GM18951 (cell line): ENCODE results near the gene CCDC144A.
"Not testable (repeated sequence)": the region's sequence is repeated elsewhere in the genome, so short reads cannot be mapped to it uniquely, and the experiment has no call there.

Source experiments
- POLR2A ChIP-seq: IDR thresholded peaks from 4 replicates; pipeline ENCODE4 v1.6.1; 2011; ENCODE audit warnings: mild to moderate bottlenecking; ENCODE audit not compliant: insufficient read length, insufficient read depth; ENCODE audit errors: extremely low read depth
- in situ Hi-C: fragments of 300-500 bp; cut with MboI; formaldehyde crosslinking; loops from one replicate; pipeline ENCODE4 v1.12.0; 2022; ENCODE audit warnings: low sequenced_read_pairs, mixed read lengths, inconsistent platforms; ENCODE audit not compliant: unreplicated experiment

Gene CCDC144A, protein sequence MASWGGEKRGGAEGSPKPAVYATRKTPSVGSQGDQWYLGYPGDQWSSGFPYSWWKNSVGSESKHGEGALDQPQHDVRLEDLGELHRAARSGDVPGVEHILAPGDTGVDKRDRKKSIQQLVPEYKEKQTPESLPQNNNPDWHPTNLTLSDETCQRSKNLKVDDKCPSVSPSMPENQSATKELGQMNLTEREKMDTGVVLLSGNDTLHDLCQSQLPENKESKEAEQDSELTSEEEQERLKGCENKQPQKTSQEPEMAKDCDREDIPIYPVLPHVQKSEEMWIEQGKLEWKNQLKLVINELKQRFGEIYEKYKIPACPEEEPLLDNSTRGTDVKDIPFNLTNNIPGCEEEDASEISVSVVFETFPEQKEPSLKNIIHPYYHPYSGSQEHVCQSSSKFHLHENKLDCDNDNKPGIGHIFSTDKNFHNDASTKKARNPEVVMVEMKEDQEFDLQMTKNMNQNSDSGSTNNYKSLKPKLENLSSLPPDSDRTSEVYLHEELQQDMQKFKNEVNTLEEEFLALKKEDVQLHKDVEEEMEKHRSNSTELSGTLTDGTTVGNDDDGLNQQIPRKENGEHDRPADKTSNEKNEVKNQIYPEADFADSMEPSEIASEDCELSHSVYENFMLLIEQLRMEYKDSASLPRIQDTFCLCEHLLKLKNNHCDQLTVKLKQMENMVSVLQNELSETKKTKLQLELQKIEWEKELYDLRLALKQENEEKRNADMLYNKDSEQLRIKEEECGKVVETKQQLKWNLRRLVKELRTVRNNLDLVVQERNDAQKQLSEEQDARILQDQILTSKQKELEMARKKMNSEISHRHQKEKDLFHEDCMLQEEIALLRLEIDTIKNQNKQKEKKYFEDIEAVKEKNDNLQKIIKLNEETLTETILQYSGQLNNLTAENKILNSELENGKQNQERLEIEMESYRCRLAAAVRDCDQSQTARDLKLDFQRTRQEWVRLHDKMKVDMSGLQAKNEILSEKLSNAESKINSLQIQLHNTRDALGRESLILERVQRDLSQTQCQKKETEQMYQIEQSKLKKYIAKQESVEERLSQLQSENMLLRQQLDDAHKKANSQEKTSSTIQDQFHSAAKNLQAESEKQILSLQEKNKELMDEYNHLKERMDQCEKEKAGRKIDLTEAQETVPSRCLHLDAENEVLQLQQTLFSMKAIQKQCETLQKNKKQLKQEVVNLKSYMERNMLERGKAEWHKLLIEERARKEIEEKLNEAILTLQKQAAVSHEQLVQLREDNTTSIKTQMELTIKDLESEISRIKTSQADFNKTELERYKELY (N-terminal part only)

DNA sequence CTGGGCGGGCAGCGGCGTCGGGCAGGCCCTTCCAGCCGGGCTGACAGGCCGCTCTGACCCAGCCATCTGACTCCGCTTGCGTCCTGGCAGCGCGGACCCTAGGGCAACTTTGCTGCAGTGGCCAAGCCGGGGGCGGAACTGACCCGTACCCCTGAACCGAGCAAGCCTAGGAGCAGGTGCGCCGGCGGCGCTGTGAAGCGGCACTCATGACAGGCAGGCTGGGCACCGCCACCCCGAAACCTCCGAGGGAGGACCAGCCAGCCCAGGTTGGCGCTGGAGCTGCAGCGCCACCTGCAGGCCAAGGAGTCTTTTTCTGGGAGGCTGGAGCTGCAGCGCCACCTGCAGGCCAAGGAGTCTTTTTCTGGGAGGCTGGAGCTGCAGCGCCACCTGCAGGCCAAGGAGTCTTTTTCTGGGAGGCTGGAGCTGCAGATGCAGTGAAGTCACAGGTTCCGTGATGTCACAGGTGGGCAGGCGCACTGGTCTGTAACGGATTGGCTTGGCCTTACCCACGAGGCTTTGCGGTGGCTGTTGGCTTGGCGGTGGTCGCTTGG lies at the start of gene CCDC144A:
TSS of gene CCDC144A (plus strand) at position 511 of the 551 bp plus-strand sequence. CDS start 160 bp downstream, outside the sequence.
- in situ Hi-C loops: not testable (repeated sequence)

DNA sequence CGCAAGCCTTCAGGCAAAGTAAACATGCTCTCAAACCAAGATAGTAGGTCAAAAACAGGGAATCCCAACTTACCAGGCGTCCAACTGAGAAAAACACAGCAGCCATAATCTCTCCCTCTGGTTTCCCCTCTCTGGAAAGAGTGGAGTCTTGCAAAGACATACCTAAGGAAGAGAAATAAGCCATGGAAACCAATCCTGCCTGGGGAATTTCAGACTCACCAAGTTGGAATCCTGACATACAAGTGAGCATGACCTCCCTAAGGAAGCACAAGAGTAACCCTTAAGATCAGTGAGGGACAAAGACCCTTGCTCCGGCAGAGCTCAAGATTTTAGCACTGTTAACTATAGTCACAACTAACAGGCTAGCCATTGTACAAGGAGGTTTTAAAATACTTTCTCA lies 40.5 kb upstream of the CCDC144A start:
- in situ Hi-C loops: no loop called here
- no peak for TF ChIP-seq POLR2A

DNA sequence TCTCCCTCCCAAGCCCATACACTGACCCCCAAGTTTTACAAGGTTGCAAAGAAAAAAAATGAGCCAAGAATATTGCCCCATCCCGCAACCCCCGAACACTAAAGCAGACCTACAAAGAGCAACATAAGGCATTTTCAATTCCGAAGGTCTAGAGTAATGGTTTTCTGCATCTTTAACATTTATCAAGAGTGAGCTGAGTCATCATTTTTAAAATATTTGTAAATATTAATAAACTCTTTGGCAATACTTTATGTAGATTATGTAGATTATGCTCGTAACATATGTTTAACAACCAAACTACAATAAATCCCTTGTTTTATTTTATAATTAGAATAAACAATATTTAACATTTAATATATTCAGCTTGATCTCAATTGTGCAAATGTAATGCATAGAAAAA lies 37.8 kb upstream of the CCDC144A start:
- in situ Hi-C loops: no loop called here
- no peak for TF ChIP-seq POLR2A

- in situ Hi-C loops: no loop called here
- TF ChIP-seq POLR2A: no peak
These were observed 37.1 kb upstream of the CCDC144A start for GRCh38 chr17:16652847-16653366.

GRCh38 chr17:16653367-16654041 lies 36.5 kb upstream of the CCDC144A start, which contains the start of gene ZNF624:
Gene ZNF624, minus strand, starts transcription at chr17:16653850.
- TF ChIP-seq POLR2A: peak; percentile 74
- in situ Hi-C loops: no loop called here

DNA sequence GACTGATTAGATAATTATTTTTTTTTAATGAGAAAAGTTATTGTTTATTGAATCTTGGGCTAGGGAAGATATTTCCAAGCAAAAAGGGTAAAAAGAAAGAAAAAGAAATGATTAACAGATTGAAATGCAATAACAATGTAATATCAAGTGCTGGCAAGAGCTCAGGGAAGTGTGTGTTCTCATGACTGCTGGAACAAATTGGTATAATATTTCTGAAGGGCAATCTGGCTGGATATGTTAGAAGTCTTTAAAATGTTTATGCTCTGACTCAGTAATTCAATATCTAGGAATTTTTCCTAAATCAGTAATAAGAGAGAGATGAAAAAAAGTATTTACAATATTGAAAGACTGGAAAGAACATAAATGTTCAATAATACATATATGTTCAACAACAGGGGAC lies 28.8 kb upstream of the CCDC144A start:
- in situ Hi-C loops: loop anchor here (10.0 kb wide), 1 partner anchor 906 kb away; no protein-coding TSS in a partner anchor
- TF ChIP-seq POLR2A: no peak

- TF ChIP-seq POLR2A: no peak
These were observed 27.1 kb upstream of the CCDC144A start for GRCh38 chr17:16662936-16663335.

DNA sequence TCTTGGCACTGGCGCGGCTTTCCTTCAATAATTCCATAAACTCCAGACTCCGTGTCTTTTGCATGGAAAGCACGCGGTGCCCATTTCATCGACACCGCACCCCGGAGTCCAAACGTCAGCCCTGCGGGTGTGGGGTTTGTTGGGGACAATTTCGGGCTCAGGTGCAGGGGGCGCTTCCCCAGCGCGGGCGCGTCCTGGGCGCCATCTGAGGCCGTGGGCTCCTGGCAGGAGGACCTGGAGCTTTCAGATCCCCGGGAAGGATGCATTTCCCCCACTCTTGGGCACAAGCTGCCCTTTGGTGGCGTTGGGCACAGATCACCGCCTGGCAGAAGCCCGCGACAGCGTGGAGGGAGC lies 23.5 kb upstream of the CCDC144A start:
- in situ Hi-C loops: loop anchor here (10.0 kb wide), 1 partner anchor 912 kb away; no protein-coding TSS in a partner anchor

More at GRCh38 chr17:16662936-16663335, 27.1 kb upstream of the CCDC144A start:
- in situ Hi-C loops: loop anchor here (10.0 kb wide), 1 partner anchor 908 kb away; no protein-coding TSS in a partner anchor

DNA sequence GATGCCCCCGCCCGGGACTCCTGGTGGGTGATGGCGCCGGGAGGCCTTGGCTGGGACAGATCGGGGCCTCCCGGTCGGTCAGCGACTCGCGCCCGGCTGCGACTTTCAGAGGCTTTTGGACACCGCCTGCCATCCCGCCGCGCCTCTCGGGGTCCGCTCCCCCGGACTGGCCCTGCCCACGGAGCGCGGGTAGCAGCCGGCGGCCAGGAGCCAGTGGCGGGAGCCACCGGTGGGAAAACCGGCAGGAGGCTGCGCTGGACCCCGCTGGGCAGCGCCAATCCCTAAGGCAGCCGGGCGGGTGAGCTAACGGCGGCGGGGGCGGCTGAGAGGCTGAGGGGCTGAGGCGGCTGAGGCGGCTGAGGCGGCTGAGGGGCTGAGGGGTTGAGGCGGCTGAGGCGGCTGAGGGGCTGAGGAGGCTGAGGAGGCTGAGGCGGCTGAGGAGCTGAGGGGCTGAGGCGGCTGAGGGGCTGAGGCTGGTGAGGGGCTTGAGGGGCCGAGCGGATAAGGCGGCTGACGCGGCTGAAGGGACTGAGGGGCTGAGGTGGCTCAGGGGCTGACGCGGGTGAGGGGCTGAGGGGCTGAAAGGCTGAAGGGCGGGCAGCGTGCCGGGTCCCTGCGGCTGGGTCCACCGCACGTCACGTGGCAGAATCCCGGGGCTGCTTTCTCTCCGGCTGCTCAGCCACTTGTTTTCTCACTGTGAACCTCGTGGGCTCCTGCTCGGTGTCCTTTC lies 23.0 kb upstream of the CCDC144A start:
- in situ Hi-C loops: loop anchor here (10.0 kb wide), 1 partner anchor 912 kb away; no protein-coding TSS in a partner anchor

DNA sequence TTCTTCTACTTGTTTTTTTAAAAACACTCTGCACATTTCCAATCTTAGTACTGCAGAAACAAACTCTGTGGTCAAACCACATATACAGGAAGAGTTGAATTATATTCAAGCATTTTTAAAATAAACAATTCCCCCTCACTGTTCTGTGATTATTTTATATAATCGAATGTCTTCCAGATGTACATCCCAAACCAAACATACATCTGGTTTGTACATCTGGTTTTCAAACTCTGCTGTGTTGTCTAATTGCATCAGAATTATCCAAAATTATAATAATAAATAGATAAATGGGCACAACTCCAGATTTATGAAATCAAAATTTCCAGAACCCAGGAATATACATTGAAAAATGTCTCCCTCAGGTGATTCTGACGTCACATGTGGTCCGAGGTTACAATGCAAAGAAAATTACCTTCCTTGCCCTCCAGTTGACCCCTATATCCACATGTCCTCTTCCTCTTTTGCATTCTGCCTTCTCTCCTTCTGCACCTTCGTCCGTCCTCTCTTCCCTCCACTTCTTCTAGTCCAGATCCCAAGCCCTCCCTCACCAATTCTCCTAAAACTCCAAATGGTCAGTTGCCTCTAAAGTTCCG lies 13.3 kb upstream of the CCDC144A start:
- TF ChIP-seq POLR2A: no peak
- in situ Hi-C loops: no loop called here

DNA sequence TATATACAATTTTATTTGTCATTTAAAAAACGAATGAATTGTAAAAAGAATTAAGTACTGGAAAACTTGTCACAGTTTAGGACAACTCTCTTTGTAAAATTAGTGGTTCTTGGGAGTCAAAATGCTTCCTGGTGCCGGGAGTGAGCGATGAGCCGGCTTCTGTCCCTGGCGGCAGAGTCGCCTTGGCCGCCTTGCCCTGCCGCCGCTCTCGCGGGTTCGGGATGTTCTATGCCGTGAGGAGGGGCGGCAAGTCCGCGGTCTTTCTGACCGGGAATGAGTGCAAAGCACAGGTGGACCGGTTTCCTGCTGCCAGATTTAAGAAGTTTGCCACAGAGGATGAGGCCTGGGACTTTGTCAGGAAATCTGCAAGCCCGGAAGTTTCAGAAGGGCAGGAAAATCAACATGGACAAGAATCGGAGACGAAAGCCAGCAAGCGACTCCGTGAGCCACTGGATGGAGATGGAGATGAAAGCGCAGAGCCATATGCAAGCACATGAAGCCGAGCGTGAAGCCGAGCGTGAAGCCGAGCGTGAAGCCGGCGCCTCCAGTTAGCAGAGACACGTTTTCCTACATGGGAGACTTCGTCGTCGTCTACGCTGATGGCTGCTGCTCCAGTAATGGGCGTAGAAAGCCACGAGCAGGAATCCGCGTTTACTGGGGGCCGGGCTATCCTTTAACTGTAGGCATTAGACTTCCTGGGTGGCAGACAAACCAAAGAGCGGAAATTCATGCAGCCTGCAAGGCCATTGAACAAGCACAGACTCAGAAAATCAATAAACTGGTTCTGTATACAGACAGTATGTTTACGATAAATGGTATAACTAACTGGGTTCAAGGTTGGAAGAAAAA lies 6.5 kb upstream of the CCDC144A start:
- in situ Hi-C loops: not testable (repeated sequence)

DNA sequence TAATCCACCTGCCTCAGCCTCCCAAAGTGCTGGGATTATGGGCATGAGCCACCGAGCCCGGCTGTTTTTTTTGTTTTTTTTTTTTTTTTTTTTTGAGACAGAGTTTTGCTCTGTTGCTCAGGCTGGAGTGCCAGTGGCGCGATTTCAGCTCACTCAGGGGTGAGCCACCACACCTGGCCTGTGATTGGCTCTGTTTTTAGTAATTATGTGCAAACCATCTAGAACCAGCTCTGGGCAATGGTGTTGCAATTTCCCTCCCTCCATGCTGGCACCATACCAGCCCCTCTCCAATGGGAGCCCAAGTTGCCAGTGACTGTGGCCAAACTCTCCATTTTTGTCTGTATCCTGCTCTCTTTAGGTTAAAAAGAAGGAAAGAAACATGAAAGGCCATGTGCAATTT lies 4.0 kb upstream of the CCDC144A start:
- in situ Hi-C loops: not testable (repeated sequence)

DNA sequence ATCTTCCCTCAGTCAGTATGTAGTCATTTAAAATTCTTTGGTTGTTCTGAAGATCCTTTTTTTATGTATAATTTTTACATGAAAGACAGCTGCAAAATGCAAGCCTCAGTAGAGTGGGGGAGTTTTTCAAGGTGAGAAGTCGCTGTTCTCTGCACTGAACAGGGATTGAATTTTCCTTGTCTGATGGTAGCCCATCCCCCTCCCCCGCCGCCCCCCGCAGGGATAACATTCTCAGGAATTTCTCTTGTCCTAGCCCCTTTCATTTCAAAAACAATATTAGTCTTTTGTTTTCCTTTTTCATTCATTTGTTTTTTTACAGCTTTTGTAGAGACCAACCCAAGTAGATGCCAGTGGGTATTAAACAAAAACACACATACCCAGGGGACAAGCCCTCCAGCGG lies 2.9 kb upstream of the CCDC144A start:
- in situ Hi-C loops: not testable (repeated sequence)

- in situ Hi-C loops: not testable (repeated sequence)
These were observed 406 bp downstream of the CCDC144A start for GRCh38 chr17:16690447-16690846.

DNA sequence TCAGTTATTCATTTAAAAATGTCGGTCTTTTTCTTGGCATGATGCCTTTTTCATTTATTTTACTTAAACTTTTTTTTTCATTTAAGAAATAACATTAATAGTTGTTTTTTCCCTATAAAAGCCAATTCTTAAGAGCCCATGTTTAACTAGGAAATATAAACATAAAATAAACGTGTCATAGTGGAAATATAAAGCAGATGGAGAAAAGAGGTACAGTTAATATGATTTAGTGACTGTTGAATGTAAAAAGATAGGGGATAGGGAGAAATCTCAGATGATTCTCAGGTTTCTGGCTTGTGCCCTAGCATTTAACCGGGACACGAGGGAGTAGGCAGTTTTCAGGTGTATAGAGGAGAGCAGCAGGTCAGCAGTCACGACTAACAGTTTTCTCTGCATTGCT lies 7.6 kb downstream of the CCDC144A start:
- in situ Hi-C loops: not testable (repeated sequence)

- in situ Hi-C loops: not testable (repeated sequence)
These were observed 55.6 kb downstream of the CCDC144A start for GRCh38 chr17:16745492-16746203.
